Testis (tissue), 2 donors: Measurements from ENCODE around the gene DDX51.

ENCODE experiments used
- CTCF ChIP-seq, 3 experiments: fragments of 450-650 bp in 2 of 3; fragments of 200-600 bp in 1 of 3; sonication (generic) in 1 of 3; IDR thresholded peaks; one replicate each; pipeline ENCODE4 v1.5.1; 2016 to 2019; ENCODE audit warnings: antibody characterized with exemption in 3 of 3, mild to moderate bottlenecking in 2 of 3, moderate library complexity in 1 of 3
- POLR2A ChIP-seq: fragments of 450-650 bp; IDR thresholded peaks from one replicate; pipeline ENCODE4 v1.6.1; 2017; ENCODE audit warnings: antibody characterized with exemption, mild to moderate bottlenecking, moderate library complexity

GRCh38 chr12:132154941-132155770, 11.0 kb upstream of the DDX51 start:
- TF ChIP-seq CTCF (IDR thresholded peaks at IDR 0.05) (no peak), POLR2A (no peak)
